Measurements from ENCODE around the gene TRIM31. TPM values are rescaled to one million over a fixed set of nuclear protein-coding genes. Genes with fewer than 3 reads are reported as not detected.

The TRIM31 gene
- total RNA-seq, 3 donors from 2014 or later = 121 to 202 (median 182) TPM

- TF ChIP-seq CTCF (IDR thresholded peaks at IDR 0.05) = no peak
- H3K36me3 ChIP-seq (ENCODE audit: low read depth) = no peaks in the 10 kb centered on the region
- H3K4me3 ChIP-seq = no peak overlapping the region
- intact Hi-C loops (cut with DNase I, micrococcal nuclease) = loop anchor here in 1 of 2 donors (10.0 kb wide), 1 partner anchor 71 kb away; no protein-coding TSS in a partner anchor
- H3K4me1 ChIP-seq (ENCODE audit: low read depth) = peaks cover 22% of the 10 kb centered on the region
- no peaks in the 10 kb centered on the region for H3K9me3 ChIP-seq
- DNase-seq (no peak), ATAC-seq (no peak)
Measured at GRCh38 chr6:30103872-30104179, 9.1 kb downstream of the TRIM31 start.

- no peak overlapping the region for H3K4me3 ChIP-seq
- peaks cover 24% of the 10 kb centered on the region for H3K4me1 ChIP-seq (ENCODE audit: low read depth)
- H3K36me3 ChIP-seq (ENCODE audit: low read depth) = no peaks in the 10 kb centered on the region
- ATAC-seq (peak; percentile 73), DNase-seq (peak; percentile 89 to 97 (median 90))
- H3K9me3 ChIP-seq = no peaks in the 10 kb centered on the region
- TF ChIP-seq CTCF (IDR thresholded peaks at IDR 0.05) = peak; percentile 78
- intact Hi-C loops (cut with DNase I, micrococcal nuclease) = loop anchor here in 1 of 2 donors (10.0 kb wide), 1 partner anchor 72 kb away; no protein-coding TSS in a partner anchor
Measured at GRCh38 chr6:30102970-30103871, 9.7 kb downstream of the TRIM31 start.

GRCh38 chr6:30102414-30102969 lies 10.4 kb downstream of the TRIM31 start:
- intact Hi-C loops (cut with DNase I, micrococcal nuclease) = loop anchor here in 1 of 2 donors (10.0 kb wide), 1 partner anchor 72 kb away; no protein-coding TSS in a partner anchor
- peak; percentile 0 for ATAC-seq
- H3K9me3 ChIP-seq = no peaks in the 10 kb centered on the region
- H3K4me3 ChIP-seq = no peak overlapping the region
- H3K36me3 ChIP-seq (ENCODE audit: low read depth) = no peaks in the 10 kb centered on the region
- no peak for TF ChIP-seq CTCF (IDR thresholded peaks at IDR 0.05)
- DNase-seq = peak in 1 of 3 donors; percentile 55
- H3K4me1 ChIP-seq (ENCODE audit: low read depth) = peaks cover 26% of the 10 kb centered on the region

GRCh38 chr6:30101444-30102413 lies 11.2 kb downstream of the TRIM31 start:
- Histone ChIP-seq H3K9me3 (no peaks in the 10 kb centered on the region), H3K4me1 (ENCODE audit: low read depth) (peaks cover 26% of the 10 kb centered on the region), H3K36me3 (ENCODE audit: low read depth) (no peaks in the 10 kb centered on the region), H3K4me3 (no peak overlapping the region)
- intact Hi-C loops (cut with DNase I, micrococcal nuclease) = loop anchor here in 1 of 2 donors (10.0 kb wide), 1 partner anchor 73 kb away; no protein-coding TSS in a partner anchor
- peak; percentile 81 for ATAC-seq
- peak; percentile 93 to 97 (median 95) for DNase-seq
- TF ChIP-seq CTCF (IDR thresholded peaks at IDR 0.05) = no peak
